HG03439 (cell line): ENCODE results near the gene CRTAP.
"Not testable (repeated sequence)": the region's sequence is repeated elsewhere in the genome, so short reads cannot be mapped to it uniquely, and the experiment has no call there.

ENCODE experiments used
- ATAC-seq: cut with Tn5 transposase; IDR thresholded peaks from one replicate; pipeline ENCODE4 v1.9.1; 2021; ENCODE audit warnings: mild to moderate bottlenecking, moderate library complexity; ENCODE audit not compliant: unreplicated experiment

The CRTAP gene

DNA sequence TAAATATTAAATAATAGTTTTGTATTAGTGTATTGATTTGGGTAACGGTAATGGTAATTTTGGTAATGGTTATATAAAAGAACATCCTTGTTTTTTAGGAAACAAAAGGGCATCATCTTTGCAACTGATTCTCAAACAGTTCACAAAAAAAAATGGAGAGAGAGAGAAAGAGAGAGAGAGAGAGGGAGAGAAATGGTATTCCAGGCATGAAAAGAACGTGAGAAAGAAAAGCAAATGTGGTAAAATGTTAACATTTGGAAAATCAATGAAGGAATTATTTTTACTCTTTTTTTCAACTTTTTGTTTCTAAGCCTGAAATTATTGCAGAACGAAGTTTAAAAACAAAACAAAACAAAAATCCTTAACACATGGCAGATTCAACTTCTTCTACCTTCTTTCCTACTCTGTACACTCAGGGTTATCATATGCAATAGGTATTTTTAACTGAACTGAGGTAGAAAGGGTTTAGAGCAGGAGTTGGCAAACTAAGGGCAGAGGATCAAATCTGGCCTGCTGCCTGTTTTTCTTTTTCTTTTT, 14.6 kb upstream of the CRTAP start:
- ATAC-seq = no peak

GRCh38 chr3:33099701-33100100, 14.1 kb upstream of the CRTAP start:
- ATAC-seq = no peak

GRCh38 chr3:33100229-33100628, 13.6 kb upstream of the CRTAP start:
- no peak for ATAC-seq

DNA sequence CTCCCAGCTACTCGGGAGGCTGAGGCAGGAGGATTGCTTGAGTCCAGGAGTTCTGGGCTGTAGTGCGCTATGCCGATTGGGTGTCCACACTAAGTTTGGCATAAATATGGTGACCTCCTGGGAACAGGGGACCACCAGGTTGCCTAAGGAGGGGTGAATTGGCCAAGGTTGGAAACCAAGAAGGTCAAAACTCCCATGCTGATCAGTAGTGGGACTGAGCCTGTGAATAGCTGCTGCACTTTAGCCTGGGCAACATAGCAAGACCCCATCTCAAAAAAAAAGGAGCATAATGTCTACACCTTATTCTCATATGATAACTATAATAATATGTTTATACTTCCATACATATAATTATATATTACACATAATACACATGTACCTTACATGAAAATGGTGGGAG, 10.8 kb upstream of the CRTAP start:
- no peak for ATAC-seq

DNA sequence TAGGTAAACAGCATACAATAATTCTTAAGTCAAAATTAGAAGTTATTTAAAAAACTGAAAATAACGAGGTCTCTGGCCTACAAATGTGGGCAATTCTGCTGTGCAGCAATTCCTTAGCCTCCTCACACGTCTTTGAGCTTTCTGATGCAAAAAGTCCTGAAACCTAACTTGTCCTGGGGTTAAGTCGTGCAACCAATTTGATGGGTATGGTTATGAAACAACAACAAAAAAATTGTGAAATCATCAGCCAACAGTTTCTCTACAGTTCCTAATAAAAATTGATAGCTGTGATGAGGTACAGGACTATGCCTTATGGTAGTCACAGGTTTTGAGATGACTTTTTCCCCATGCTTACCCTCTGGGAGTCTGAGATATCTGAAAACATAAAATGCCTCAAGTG, 10.3 kb upstream of the CRTAP start:
- ATAC-seq = no peak

DNA sequence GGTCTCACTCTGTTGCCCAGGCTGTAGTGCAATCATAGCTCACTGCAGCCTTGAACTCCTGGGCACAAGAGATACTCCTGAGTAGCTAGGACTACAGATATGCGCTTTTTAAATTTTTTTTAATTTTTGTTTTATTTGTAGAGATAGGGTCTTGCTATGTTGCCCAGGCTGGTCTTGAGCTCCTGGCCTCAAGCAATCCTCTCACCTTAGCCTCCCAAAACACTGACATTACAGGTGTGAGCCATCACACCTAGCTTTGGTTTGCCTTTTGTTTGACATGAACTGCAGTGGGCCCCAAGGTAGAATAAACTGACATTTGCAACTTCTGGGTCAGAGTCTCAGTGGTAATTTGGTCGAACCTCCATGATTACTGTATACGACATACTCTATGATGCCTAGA, 9.0 kb upstream of the CRTAP start:
- ATAC-seq = no peak

- no peak for ATAC-seq
Observed at GRCh38 chr3:33105341-33105948, 8.4 kb upstream of the CRTAP start.

- not testable (repeated sequence) for ATAC-seq
Observed at GRCh38 chr3:33106854-33107253, 7.0 kb upstream of the CRTAP start.

DNA sequence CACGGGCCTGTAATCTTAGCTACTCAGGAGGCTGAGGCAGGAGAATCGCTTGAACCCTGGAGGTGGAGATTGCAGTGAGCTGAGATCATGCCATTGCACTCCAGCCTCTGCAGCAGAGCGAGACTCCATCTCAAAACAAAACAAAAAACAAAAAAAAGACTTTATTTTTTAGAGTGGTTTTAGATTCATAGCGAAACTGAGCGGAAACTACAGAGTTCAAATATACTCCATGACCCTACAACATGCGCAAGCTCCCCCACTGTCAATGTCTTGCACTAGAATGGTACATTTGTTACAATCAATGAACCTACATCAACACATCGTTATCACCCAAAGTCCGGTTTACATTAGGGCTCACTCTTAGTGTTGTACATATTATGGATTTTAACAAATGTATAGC, 2.2 kb upstream of the CRTAP start:
- ATAC-seq = peak; percentile 44

GRCh38 chr3:33114622-33115023, 809 bp downstream of the CRTAP start:
- no peak for ATAC-seq

- no peak for ATAC-seq
Observed at GRCh38 chr3:33115024-33115768, 1.4 kb downstream of the CRTAP start.

- no peak for ATAC-seq
Observed at GRCh38 chr3:33117461-33117860, 3.6 kb downstream of the CRTAP start.

DNA sequence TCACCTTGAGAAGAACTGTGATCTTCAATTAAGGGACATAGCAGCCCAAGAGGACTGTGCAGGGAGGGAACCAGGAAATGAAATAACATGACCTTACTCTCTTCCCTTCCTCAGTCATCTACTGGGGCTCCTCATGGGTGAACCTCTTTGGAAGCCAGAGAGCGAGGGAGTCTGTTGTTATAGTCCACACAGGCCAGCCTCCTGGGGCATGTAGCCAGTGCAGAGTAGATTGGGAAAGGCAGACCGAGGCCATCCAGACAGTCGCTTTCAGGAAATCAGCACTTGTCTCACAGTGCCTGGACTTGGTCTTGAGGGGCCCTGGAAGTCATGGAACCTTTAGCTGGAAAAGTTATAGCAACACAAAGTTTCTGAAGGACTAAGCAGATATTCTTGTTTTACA, 6.1 kb downstream of the CRTAP start:
- no peak for ATAC-seq

DNA sequence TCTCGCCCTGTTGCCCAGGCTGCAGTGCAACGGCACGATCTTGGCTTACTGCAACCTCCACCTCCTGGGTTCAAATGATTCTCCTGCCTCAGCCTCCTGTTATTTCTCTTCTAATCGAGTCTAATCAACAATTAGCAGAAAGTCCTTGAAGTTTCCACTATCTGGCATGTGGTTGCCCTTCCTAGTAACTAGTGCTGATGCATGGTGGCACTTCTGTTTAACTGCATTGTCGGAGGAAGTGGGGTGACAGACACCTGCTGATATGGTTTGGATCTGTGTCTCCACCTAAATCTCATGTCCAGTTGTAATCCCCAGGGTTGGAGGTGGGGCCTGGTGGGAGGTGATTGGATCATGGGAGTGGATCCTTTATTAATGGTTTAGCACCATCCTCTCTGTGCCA, 9.2 kb downstream of the CRTAP start:
- ATAC-seq = no peak

DNA sequence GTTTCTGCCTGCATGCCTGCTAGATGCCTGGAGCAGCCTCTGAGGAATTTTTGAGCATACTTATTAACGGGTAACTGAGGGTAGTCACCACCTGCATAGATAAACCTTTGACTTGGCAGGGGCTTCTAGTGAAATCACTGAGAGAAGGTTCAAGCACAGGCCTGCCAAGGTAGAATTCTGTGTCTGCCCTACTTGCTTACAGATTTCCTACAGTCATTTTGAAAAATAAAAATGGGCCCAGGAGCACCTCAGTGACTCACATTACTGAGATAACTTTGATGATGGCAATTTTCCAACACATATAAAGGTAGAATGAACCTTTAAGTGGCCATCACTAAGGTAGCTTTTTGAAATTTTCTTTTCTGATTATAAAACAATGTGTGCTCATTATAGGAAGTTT, 10.8 kb downstream of the CRTAP start:
- ATAC-seq = no peak

- ATAC-seq = no peak
Observed at GRCh38 chr3:33125840-33126239, 12.0 kb downstream of the CRTAP start.

DNA sequence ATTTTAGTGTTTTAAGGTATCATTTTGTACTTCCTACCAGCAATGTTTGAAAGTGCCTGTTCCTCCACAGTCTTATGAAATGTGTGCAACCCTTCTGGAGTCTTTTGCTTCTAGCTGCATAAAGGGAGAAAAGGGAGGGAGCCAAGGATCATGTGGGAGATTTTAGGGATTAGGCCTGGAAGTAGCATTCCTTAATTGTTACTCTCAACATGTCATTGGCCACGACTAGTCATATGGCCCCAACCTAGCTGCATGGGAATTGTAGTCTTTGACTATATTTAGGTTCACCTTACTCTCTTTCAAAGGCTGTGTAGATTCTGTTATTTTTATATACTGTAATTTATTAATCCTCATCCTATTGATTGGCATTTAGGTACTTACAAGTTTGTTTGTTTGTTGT, 14.9 kb downstream of the CRTAP start:
- no peak for ATAC-seq

- ATAC-seq = no peak
Observed at GRCh38 chr3:33130144-33130543, 16.3 kb downstream of the CRTAP start.

DNA sequence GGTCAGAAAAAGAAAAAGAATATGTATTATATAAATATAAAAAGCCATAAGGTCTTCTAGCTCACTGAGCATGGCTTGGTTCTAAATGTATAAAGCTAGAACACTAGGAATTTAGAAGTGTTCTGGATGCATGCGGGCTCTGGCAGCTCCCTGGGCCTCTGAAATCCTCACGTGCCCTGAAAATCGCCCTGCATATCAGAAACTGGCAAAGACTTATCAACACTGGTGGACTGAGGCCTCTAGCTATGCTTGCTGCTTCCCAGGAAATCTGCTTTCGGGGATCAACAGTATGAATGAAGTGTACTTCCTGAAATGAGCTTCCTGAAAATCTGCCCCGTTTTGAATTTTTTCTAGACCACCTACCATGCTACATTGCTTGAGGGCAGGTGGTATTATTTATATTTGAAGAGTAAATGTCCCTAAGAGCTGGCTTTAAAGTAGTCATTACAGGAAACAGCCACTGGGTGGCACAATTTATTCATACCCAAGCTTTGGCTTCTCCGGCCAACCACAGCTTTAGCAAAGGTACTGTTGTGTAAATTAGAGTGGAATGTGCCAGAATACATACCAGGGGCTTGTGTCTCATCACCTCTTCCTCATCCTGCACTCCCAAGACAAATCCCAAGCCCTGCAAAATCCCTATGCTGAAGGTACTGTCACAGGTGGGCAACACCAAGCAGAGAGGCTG, 17.7 kb downstream of the CRTAP start:
- ATAC-seq = peak; percentile 75

DNA sequence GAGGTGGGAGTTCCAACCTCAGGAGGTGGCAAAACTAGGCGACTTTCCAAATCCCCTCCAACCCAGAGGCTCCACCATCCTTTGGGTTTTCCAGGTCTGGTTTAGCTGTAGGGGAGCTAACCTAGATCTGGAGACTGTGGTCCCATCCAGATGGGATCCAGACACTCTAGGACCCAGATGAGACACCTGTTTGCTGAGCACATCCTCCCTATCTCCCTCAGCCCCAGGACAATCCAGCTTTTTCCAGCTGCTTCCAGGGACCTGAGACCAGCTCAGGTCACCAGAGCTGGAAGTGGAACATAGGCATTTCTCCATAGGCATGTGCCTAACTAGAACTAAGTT, 18.2 kb downstream of the CRTAP start:
- peak; percentile 29 for ATAC-seq

- ATAC-seq = no peak
Observed at GRCh38 chr3:33134026-33134625, 20.3 kb downstream of the CRTAP start.

DNA sequence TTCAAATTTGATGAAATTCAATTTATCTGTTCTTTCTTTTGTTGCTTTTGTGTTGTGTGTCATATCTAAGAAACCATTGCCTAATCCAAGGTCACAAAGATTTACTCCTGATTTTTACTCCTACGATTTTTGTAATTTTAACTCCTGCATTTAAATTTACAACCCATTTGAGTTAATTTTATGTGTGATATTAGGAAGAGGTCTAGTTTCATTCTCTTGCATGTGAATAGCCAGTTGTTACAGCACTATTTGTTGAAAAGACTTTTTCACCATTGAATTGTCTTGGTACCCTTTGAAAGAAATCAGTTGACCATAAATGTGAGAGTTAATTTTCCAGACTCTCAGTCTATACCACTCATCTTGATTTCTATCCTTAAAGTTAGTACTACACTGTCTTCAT, 23.9 kb downstream of the CRTAP start:
- ATAC-seq = no peak
